HL-60 (cell line): ENCODE results near the gene MKI67.

Experiments used
- DNase-seq, 2 experiments: peaks; one replicate each; pipeline ENCODE4 v3.0.0-alpha.2; 2010 to 2020; ENCODE audit warnings: low read depth in 1 of 2, low spot score in 1 of 2
- H3K27ac ChIP-seq: fragments of 250-450 bp; sonication (Bioruptor Pico); replicated peaks from 2 replicates; pipeline ENCODE4 v1.5.1; 2020; ENCODE audit warnings: mild to moderate bottlenecking, moderate library complexity
- H3K27me3 ChIP-seq: fragments of 250-450 bp; sonication (Bioruptor Pico); 2 replicates; pipeline ENCODE4 v1.5.1; 2021; ENCODE audit warnings: mild to moderate bottlenecking, moderate library complexity; ENCODE audit not compliant: insufficient read depth, poor library complexity, severe bottlenecking
- H3K4me3 ChIP-seq: replicated peaks from 2 replicates; pipeline ENCODE4 v1.5.1; 2011; ENCODE audit warnings: mild to moderate bottlenecking, control low read depth, low read length; ENCODE audit not compliant: insufficient read depth
- GABPA ChIP-seq: IDR thresholded peaks from 2 replicates; pipeline ENCODE4 v1.6.1; 2012; ENCODE audit warnings: low read depth
- POLR2AphosphoS5 ChIP-seq: IDR thresholded peaks from 2 replicates; pipeline ENCODE4 v1.6.1; 2012; ENCODE audit warnings: low read depth
- SPI1 ChIP-seq: IDR thresholded peaks from 2 replicates; pipeline ENCODE4 v1.6.1; 2012; ENCODE audit warnings: low read depth, mild to moderate bottlenecking, borderline replicate concordance
- TF ChIP-seq, protein P1 (sequence below): IDR thresholded peaks from one replicate; pipeline ENCODE4 v1.5.1; 2011; ENCODE audit warnings: low read length, control low read depth, inconsistent platforms; ENCODE audit not compliant: insufficient read depth
- TF ChIP-seq, protein P2 (sequence below): IDR thresholded peaks from 2 replicates; pipeline ENCODE4 v1.6.1; 2012; ENCODE audit warnings: low read depth; ENCODE audit not compliant: insufficient replicate concordance

MKI67 gene

DNA sequence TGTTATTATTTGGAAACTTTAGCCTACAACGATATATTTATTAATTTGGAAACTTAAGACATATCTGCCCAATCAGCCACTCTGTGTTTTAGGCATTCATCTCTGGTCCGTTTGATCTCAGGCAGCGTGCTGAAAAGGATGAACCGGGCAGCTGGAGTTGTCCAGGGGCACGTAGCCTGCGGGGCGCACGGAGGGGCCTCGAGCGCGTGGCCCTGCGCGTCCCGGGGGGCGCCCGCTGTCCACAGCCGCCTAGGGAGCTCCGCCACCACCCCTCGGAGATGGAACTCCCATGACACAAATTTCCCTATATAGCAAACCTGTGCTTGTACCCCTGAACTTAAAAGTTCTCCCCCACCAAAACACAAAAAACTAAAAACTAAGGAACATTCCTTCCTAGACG lies 24.3 kb upstream of the MKI67 start:
- Histone ChIP-seq H3K27ac (no peak overlapping the region), H3K4me3 (peak overlapping the region; percentile 79), H3K27me3 (no peaks in the 10 kb centered on the region)
- DNase-seq = no peak
- TF ChIP-seq, protein P1, sequence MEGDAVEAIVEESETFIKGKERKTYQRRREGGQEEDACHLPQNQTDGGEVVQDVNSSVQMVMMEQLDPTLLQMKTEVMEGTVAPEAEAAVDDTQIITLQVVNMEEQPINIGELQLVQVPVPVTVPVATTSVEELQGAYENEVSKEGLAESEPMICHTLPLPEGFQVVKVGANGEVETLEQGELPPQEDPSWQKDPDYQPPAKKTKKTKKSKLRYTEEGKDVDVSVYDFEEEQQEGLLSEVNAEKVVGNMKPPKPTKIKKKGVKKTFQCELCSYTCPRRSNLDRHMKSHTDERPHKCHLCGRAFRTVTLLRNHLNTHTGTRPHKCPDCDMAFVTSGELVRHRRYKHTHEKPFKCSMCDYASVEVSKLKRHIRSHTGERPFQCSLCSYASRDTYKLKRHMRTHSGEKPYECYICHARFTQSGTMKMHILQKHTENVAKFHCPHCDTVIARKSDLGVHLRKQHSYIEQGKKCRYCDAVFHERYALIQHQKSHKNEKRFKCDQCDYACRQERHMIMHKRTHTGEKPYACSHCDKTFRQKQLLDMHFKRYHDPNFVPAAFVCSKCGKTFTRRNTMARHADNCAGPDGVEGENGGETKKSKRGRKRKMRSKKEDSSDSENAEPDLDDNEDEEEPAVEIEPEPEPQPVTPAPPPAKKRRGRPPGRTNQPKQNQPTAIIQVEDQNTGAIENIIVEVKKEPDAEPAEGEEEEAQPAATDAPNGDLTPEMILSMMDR = no peak
- no peak for TF ChIP-seq POLR2AphosphoS5
- TF ChIP-seq, protein P2, sequence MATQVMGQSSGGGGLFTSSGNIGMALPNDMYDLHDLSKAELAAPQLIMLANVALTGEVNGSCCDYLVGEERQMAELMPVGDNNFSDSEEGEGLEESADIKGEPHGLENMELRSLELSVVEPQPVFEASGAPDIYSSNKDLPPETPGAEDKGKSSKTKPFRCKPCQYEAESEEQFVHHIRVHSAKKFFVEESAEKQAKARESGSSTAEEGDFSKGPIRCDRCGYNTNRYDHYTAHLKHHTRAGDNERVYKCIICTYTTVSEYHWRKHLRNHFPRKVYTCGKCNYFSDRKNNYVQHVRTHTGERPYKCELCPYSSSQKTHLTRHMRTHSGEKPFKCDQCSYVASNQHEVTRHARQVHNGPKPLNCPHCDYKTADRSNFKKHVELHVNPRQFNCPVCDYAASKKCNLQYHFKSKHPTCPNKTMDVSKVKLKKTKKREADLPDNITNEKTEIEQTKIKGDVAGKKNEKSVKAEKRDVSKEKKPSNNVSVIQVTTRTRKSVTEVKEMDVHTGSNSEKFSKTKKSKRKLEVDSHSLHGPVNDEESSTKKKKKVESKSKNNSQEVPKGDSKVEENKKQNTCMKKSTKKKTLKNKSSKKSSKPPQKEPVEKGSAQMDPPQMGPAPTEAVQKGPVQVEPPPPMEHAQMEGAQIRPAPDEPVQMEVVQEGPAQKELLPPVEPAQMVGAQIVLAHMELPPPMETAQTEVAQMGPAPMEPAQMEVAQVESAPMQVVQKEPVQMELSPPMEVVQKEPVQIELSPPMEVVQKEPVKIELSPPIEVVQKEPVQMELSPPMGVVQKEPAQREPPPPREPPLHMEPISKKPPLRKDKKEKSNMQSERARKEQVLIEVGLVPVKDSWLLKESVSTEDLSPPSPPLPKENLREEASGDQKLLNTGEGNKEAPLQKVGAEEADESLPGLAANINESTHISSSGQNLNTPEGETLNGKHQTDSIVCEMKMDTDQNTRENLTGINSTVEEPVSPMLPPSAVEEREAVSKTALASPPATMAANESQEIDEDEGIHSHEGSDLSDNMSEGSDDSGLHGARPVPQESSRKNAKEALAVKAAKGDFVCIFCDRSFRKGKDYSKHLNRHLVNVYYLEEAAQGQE = no peak
- TF ChIP-seq SPI1 = no peak
- no peak for TF ChIP-seq GABPA

DNA sequence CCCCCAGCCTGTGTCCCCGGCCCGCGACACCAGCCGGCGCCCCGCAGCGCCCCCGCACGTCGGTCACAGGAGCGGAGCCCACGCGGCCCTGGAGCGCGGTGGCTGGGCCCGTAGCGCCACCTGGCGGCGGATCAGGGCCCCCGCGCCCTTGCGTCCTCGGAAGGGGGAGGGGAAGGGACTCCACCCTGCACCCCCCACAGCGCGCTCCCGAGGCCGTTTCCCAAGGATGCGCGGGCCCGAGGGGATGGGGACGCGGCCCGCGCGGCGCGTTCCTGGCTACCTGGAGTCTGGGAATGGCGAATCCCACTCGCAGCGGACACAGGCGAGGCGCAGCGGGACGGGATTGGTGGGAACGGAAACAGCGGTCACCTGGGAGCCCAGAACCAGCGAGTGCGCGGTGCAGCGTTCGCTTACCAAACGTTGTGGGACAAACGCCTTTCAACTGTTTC lies 23.8 kb upstream of the MKI67 start:
- Histone ChIP-seq H3K27ac (no peak overlapping the region), H3K27me3 (no peaks in the 10 kb centered on the region), H3K4me3 (peak overlapping the region; percentile 79)
- TF ChIP-seq, protein P1 = peak; percentile 64
- TF ChIP-seq POLR2AphosphoS5 = no peak
- DNase-seq = peak; percentile 58 to 62

DNA sequence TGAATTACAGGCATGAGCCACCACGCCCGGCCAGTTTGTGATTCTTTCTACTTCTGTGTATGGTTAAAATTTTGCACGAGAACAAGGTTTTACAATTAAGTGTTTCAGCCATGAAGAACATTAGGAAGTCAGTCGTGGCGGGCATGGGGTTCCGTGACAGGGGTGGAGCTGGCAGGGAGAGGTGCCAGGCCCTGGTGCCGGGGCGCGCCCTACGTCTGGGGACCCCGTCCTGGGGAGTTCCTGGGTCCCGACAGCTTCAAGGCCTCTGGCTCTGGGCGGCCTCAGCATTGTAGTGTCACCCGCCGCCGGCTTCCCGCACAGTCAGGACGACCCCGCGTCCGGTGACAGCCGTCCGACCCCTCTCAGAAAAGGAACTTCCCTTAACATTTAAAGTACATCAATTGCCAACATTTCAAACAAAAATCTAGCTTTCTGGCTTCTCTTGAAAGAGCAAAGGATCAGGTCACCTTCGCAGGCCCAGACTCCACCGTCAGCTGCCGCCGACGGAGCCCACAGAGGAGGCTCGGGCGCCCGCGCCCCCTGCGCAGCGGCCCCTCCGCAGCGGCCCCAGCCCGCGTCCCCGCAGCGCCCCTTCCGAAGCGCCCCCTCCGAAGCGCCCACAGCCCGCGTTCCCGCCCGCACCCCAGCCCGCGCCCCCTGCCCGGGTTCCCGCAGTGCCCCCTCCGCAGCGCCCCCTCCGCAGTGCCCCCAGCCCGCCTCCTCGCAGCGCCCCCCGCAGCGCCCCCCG lies 23.2 kb upstream of the MKI67 start:
- no peaks in the 10 kb centered on the region for H3K27me3 ChIP-seq
- H3K4me3 ChIP-seq = no peak overlapping the region
- H3K27ac ChIP-seq = no peak overlapping the region
- DNase-seq = no peak
- TF ChIP-seq POLR2AphosphoS5 (no peak), GABPA (no peak), SPI1 (no peak)
- TF ChIP-seq, protein P2 = no peak
- TF ChIP-seq, protein P1 = no peak

DNA sequence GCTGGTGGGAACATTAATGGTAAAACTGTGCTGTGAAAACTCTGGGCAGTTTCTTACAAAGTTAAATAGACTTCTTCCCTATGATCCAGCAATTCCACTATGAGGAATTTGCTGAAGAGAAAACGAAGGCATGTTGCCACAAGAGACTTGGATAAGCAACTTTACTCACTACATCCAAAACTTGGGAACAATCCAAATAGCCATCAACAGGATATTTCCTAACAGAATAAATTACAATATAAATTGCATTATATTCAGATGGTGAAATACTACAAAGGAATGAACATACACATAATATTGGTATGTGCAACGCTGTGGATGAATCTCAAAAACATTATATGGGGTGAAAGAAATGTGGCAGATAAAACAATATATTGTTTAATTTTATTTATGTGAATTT lies 21.4 kb upstream of the MKI67 start:
- TF ChIP-seq, protein P2 = no peak
- TF ChIP-seq, protein P1 = no peak
- TF ChIP-seq GABPA (no peak), SPI1 (no peak), POLR2AphosphoS5 (no peak)
- no peak for DNase-seq
- Histone ChIP-seq H3K4me3 (no peak overlapping the region), H3K27me3 (no peaks in the 10 kb centered on the region), H3K27ac (no peak overlapping the region)
